GM18508 (cell line): ENCODE data around the gene SELENOH.

Experiments used
- ATAC-seq: cut with Tn5 transposase; IDR thresholded peaks from one replicate; pipeline ENCODE4 v1.9.1; 2021; ENCODE audit warnings: moderate number of reproducible peaks; ENCODE audit not compliant: insufficient read depth, unreplicated experiment

The SELENOH gene

DNA sequence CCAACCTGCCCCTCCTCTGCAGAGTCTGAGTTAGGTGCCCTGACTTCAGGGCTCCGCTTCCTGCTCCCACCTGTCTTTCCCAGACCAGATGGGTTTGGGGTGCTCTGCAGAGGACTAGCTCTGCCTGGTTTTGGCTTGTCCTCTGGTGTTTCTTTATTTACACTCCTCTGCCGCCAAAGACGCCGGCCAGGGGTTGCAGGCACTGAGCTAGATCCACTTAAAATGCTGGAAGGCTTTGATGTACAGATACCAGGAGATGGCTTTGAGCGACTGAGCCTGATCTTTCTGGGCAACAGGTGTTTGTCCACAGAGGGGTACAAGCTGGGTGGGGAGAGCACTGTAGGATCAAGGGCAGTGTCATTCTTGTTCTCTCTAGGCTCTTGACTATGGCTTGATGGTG is 3.9 kb downstream of the SELENOH start:
- ATAC-seq, result no peak

DNA sequence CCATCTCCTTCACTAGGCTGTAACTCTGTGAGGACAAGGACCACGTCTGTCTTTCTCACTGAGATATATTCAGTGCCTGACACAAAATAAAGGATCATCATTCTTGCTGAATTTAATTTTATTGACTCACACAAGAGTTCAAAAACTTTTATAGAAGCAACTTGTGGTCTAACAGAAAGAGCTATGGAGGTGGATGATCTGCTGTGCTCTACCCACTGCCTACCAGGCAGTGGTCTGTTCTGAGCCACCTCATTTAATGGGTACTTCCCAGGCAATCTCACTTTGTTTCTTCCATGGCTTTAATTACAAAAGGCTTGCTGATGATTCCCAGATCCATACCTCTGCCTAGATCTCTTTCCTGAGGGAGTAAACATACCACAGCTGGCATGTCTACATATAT is 5.6 kb downstream of the SELENOH start:
- no peak for ATAC-seq

GRCh38 chr11:57751176-57751575 is 9.9 kb downstream of the SELENOH start:
- no peak for ATAC-seq

GRCh38 chr11:57751676-57752253 is 10.5 kb downstream of the SELENOH start, which contains the start of gene BTBD18:
Gene BTBD18 (minus strand): TSS chr11:57751819. CDS start chr11:57751188, 631 bp downstream.
- no peak for ATAC-seq

DNA sequence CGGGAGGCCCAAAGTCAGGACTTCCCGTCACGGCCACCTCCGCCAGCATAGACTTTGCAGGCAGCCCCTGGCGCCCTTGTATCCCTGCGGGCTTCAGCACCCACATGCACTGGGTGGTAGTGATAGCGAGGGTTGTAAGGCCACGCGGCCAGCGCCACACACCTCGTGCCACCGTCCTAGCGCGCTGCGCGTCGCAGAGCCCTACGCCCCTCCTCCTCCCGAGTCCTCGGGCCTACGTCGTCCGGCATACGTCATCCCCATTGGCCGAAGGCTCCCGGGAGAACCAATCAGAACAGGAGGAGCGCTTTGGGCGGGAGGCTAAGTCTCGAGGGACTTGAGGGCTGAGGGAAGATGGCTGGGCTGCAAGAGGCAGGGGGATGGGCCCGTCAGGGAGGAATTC is 11.7 kb downstream of the SELENOH start:
- no peak for ATAC-seq

- no peak for ATAC-seq
Measured at GRCh38 chr11:57758174-57758573, 16.9 kb downstream of the SELENOH start.

DNA sequence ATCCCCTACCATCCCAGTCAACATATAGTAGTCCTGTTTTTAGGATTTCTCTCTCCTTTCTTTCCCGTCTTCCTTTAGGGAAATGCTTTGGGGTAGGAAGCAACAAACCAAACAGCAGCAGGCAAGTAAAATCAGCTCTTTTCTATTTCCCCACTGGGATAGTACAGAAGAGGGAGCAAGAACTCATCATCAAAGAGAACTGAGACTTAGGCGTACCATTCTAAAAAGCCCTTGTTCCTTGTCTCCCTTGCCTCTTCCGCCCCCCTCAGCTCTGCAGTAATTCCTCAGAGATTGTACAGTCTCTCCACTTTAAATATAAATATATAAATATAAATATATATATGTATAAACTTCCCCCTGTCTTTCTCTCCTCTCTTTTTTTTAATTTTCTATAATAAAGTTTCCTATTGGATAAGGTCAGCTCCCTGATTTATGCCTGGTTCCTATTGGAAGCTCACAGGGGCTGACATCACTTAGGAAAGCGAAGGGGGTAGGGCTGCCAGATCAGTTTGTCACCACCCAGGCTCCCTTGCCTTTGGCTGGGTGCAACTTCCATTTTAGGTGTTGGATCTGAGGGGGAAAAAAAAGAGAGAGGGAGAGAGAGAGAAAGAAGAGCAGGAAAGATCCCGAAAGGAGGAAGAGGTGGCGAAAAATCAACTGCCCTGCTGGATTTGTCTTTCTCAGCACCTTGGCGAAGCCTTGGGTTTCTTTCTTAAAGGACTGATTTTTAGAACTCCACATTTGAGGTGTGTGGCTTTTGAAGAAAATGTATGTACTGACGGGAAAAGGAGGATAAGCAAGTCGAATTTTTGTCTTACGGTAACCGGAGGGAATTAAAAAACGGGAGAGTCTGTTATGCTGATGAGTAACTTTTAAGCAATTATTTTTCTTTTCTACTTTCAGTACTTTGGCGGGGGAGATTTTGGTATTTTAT is 20.3 kb downstream of the SELENOH start, which contains the start of gene CTNND1:
TSS of gene CTNND1 (plus strand) at position 502 of the 934 bp plus-strand sequence. CDS start 29,677 bp downstream, outside the sequence.
- peak; percentile 87 for ATAC-seq

DNA sequence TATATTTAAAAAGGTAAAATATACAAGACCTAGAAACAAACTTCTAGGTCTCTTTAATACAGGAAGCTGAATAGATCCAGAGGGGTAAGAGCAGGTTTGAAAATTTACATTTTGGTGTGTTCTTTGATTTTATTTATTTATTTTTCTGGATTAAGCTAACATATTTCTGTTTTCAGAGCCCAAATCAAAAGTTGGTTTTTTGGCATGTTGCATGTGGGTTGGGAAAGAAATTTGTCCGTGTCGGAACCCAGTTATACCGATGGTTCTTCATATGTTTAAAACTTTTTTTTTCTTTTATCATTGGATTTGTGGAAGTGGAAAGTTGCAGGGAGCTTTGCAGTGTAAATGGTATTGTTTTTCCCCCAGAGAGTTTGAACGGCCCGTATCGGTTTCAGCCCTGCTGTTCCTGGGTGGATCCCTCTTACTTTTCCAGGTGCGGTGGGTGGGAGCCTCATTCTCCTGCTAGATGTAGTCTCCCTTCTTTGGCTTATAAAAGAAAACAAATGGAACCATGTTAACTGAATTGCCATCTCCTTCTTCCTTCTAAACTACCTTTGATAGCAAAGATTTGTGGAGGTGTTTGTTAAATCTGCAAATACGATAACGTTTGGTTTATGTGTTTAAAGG is 21.1 kb downstream of the SELENOH start:
- no peak for ATAC-seq

DNA sequence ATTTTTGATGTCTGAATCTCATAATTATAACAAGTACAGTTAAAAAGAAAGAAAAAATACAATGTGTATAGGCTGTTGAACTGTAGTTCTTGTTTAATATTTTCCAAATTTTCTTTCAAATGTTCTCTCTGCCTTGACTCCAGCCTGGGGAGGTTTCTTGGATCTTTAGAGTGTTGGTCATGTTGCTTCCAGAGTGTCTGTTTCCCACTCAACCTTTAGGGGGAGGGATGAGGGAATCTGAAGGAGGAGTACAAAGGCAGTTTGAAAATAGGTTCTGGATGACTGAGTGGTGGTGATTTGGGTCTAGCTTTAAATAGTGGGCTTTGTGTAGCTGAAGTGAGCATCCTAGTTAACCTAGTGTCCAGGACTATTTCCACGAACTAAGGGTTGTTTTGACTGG is 22.3 kb downstream of the SELENOH start:
- ATAC-seq, result no peak

DNA sequence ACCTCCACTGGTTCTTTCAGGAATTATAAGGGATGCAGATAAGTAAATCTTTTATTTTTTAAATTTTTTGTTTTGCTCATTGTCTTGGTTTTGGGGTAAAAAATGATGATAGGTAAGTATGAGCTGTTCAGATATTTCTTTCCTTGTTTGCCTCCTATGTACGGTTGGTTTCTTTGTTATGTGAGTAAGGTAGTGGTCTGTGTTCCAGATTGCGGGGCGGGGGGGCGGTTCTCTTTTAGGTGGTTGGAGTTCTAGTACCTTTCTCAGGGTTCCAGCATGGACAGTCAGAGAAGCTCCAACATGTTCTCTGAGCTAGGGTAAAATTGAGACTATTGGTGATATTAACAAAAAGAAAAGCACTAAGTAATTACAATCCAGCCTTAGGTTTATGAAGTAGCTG is 22.7 kb downstream of the SELENOH start:
- ATAC-seq, result no peak

- no peak for ATAC-seq
Measured at GRCh38 chr11:57764566-57764965, 23.3 kb downstream of the SELENOH start.

DNA sequence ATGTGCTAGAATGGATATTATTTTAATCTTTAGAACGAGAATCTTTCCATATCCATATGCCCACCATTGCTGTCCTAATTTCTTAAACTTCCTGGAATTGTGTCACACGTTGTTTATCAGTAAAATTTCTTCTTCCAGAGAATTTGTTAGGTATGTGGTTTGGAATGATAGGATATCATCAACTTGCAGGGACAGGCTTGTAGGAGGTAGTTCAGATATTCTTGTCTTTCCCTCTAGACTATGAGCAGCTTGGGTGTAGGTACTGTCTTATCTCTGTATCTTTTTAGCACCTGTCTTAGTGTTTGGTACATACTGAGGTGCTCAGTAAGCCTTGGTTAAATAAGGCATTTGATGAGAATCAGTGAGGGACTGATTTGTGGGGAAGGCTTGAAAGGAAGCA is 23.7 kb downstream of the SELENOH start:
- no peak for ATAC-seq

DNA sequence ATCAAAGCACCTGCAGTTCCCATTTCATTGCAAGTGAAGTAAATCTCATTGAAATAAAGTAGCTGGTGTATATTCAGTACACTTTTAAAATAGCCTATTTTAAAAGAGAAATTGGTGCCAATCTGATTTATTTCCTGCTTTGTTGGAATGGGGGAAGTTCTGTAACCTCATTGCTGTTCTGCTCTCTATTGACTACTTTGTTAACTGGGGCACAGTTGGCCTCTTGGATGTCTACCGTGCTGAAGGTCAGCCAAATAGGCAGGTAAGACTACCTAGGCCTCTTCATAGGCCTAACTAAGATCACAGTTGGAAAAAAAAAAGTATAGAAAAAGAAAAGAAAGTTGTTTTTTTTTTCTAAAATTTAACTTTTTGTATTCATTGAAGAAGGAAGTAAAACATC is 29.5 kb downstream of the SELENOH start:
- no peak for ATAC-seq

DNA sequence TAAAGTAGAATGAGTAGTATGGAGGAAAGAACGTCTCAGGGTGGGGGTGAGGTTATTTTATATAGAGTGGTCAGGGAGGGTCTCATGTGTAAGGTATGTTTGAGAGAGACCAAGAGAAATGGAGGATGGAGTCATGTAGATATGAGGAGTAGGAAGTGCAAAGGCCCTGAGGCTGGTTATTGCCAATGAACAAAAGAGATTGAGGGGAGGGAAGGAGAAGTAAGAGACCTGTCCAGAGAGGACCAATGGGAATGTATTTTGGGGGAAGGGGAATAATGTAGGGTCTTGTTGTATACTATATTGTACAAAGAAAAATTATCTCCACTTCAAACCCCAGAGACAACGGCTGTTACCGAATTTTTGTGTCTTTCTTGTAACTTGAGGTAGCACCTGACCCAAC is 30.1 kb downstream of the SELENOH start:
- no peak for ATAC-seq

GRCh38 chr11:57772562-57772961 is 31.3 kb downstream of the SELENOH start:
- ATAC-seq, result no peak

DNA sequence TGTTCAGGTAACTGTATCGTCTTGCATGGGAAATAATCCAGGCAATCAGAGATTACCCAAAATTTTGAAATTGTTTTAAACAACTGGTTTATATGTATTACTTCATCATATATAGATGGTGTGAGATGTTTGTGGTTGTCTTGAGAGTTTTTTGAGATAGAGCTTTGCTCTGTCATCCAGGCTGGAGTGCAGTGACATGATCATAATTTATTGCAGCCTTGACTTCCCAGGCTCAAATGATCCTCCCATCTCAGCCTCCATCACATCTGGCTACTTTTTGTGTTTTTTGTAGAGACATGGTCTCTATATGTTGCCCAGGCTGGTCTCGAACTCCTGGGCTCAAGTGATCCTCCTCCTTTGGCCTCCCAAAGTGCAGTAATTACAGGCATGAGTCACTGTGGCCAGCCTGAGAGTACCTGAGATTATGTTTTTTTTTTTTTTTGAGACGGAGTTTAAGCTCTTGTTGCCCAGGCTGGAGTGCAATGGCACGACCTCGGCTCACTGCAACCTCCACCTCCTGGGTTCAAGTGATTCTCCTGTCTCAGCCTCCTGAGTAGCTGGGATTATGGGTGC is 31.8 kb downstream of the SELENOH start:
- ATAC-seq, result no peak

- no peak for ATAC-seq
Measured at GRCh38 chr11:57775491-57775890, 34.2 kb downstream of the SELENOH start.

DNA sequence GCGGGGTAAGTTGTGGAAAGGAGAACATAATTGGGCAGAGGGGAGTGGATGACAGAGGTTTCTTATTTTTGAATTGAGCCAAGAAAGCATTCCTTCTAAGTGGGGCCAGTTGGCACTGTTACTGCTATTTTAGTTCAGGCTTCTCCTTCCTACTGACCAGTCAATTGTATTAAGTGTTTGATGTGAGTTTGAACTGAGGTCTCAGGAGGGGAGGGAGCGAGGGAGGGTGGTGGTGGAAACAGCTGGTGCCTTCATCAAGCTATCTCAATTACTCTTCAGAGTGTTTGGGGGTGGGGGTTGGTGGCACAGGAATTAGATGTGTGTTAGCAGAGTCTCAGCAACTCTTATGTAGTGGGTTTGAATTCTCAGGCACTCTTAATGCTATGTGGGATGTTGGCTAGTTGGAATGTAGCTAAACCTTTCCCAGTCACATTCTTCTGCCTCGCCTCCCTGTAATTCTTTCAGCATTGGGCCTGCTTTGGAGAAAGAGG is 34.8 kb downstream of the SELENOH start:
- no peak for ATAC-seq

GRCh38 chr11:57776577-57777210 is 35.4 kb downstream of the SELENOH start:
- ATAC-seq, result no peak

GRCh38 chr11:57777969-57778317 is 36.7 kb downstream of the SELENOH start:
- ATAC-seq, result no peak
